K562 (cell line): ENCODE data around the gene CFAP70. TPM values are rescaled to one million over a fixed set of nuclear protein-coding genes. Genes with fewer than 3 reads are reported as not detected.

ENCODE experiments used
- BCL6 ChIP-seq: fragments of 250-450 bp; sonication (Bioruptor Pico); IDR thresholded peaks from 2 replicates; pipeline ENCODE4 v1.4.0; 2020
- CBFA2T2 ChIP-seq: fragments of 450-650 bp; conservative IDR thresholded peaks from 2 replicates; pipeline ENCODE4 v1.6.1; 2017; ENCODE audit warnings: mild to moderate bottlenecking
- CCAR2 ChIP-seq: fragments of 200-400 bp; formaldehyde crosslinking; IDR thresholded peaks from 2 replicates; pipeline ENCODE4 v1.6.1; 2017; ENCODE audit warnings: mild to moderate bottlenecking, low read depth, low read length
- DNMT1 ChIP-seq: fragments of 450-650 bp; IDR thresholded peaks from 2 replicates; pipeline ENCODE4 v1.6.1; 2016; ENCODE audit warnings: antibody characterized with exemption, mild to moderate bottlenecking
- GTF2A2 ChIP-seq: IDR thresholded peaks from 2 replicates; pipeline ENCODE4 v1.6.1; 2016; ENCODE audit warnings: mild to moderate bottlenecking, missing genetic modification characterization, missing compliant biosample characterization
- GTF2F1 ChIP-seq: IDR thresholded peaks from 2 replicates; pipeline ENCODE4 v1.6.1; 2011; ENCODE audit warnings: low read depth, low read length, improper control_type of control experiment
- HDAC6 ChIP-seq: IDR thresholded peaks from 2 replicates; pipeline ENCODE4 v1.6.1; 2012; ENCODE audit warnings: low read depth, mild to moderate bottlenecking, control low read depth, inconsistent platforms, low read length, moderate library complexity
- HOXB6 ChIP-seq: fragments of 250-450 bp; sonication (Bioruptor Pico); IDR thresholded peaks from 2 replicates; pipeline ENCODE4 v1.5.1; 2022; ENCODE audit warnings: mild to moderate bottlenecking, borderline replicate concordance
- KLF16 ChIP-seq: IDR thresholded peaks from 2 replicates; pipeline ENCODE4 v1.6.1; 2016; ENCODE audit warnings: antibody characterized with exemption
- MCM5 ChIP-seq: fragments of 450-650 bp; IDR thresholded peaks from 2 replicates; pipeline ENCODE4 v1.6.1; 2016; ENCODE audit warnings: low read depth
- MTF1 ChIP-seq: fragments of 250-450 bp; sonication (Bioruptor Pico); IDR thresholded peaks from 2 replicates; pipeline ENCODE4 v1.9.0; 2021; ENCODE audit warnings: moderate library complexity, mild to moderate bottlenecking, inconsistent platforms, borderline replicate concordance
- NR1H2 ChIP-seq: sonication (generic); formaldehyde crosslinking; IDR thresholded peaks from 2 replicates; pipeline ENCODE4 v1.4.0; 2020; ENCODE audit warnings: mild to moderate bottlenecking, missing genetic modification reagents
- PHF21A ChIP-seq: fragments of 450-650 bp; IDR thresholded peaks from 2 replicates; pipeline ENCODE4 v1.6.1; 2017; ENCODE audit warnings: low read depth, borderline replicate concordance
- RFX5 ChIP-seq: IDR thresholded peaks from 2 replicates; pipeline ENCODE4 v1.6.1; 2011; ENCODE audit warnings: low read depth, mild to moderate bottlenecking, improper control_type of control experiment, low read length
- SLC30A9 ChIP-seq: fragments of 250-450 bp; sonication (Bioruptor Pico); IDR thresholded peaks from 2 replicates; pipeline ENCODE4 v1.8.0; 2022; ENCODE audit warnings: mild to moderate bottlenecking, moderate library complexity
- SMARCA5 ChIP-seq: fragments of 450-650 bp; IDR thresholded peaks from 2 replicates; pipeline ENCODE4 v1.6.1; 2016
- SNRNP70 ChIP-seq: fragments of 200-400 bp; formaldehyde crosslinking; optimal IDR thresholded peaks from 2 replicates; pipeline ENCODE3; 2017; ENCODE audit warnings: low read depth, low read length
- SOX6 ChIP-seq: fragments of 450-650 bp; IDR thresholded peaks from 2 replicates; pipeline ENCODE4 v1.6.1; 2014; ENCODE audit warnings: mild to moderate bottlenecking
- SRSF9 ChIP-seq: fragments of 200-400 bp; formaldehyde crosslinking; IDR thresholded peaks from 2 replicates; pipeline ENCODE4 v1.6.1; 2017; ENCODE audit warnings: low read depth, low read length, borderline replicate concordance
- TEAD1 ChIP-seq, 2 experiments: fragments of 450-650 bp in 1 of 2; sonication (generic) in 1 of 2; formaldehyde crosslinking; IDR thresholded peaks; 2 replicates each; pipeline versions ENCODE4 v1.4.0 to v1.8.0; 2020 to 2022; ENCODE audit warnings: mild to moderate bottlenecking in 2 of 2, missing genetic modification reagents in 1 of 2
- ZBTB1 ChIP-seq: sonication (generic); formaldehyde crosslinking; IDR thresholded peaks from 2 replicates; pipeline ENCODE4 v1.8.1; 2023; ENCODE audit warnings: missing genetic modification reagents, low read depth, mild to moderate bottlenecking, borderline replicate concordance
- ZNF23 ChIP-seq: fragments of 250-450 bp; sonication (Bioruptor Pico); IDR thresholded peaks from 2 replicates; pipeline ENCODE4 v1.4.0; 2020; ENCODE audit warnings: mild to moderate bottlenecking
- ZNF24 ChIP-seq: fragments of 450-650 bp; IDR thresholded peaks from 2 replicates; pipeline ENCODE4 v1.6.1; 2016
- ZNF263 ChIP-seq: sonication (generic); formaldehyde crosslinking; IDR thresholded peaks from 2 replicates; pipeline ENCODE4 v1.8.0; 2022; ENCODE audit warnings: mild to moderate bottlenecking, missing genetic modification reagents, borderline replicate concordance
- ZNF79 ChIP-seq: fragments of 250-450 bp; sonication (Bioruptor Pico); IDR thresholded peaks from 2 replicates; pipeline ENCODE4 v1.4.0; 2020; ENCODE audit warnings: low read depth, mild to moderate bottlenecking, moderate library complexity
- polyA plus RNA-seq, 8 experiments: library from polyadenylated mRNA; depleted of rRNA in 4 of 8; stranded (reverse) in 5 of 8; unstranded in 3 of 8; fragments of >200 nt; fragmentation: Nextera tagmentation in 2 of 8; fragmentation: Illumina TruSeq in 1 of 8; extraction: Ambion mirVana in 2 of 8; extraction: Trizol in 1 of 8; gene quantifications; 2 replicates each; pipeline versions ENCODE4 v1.2.1 to v1.2.3, GENCODE V29; 2011 to 2014; ENCODE audit warnings: inconsistent platforms in 1 of 8, missing spikeins in 1 of 8
- total RNA-seq, 7 experiments: library from RNA; depleted of rRNA in 6 of 7; stranded (reverse); fragments of >200 nt in 6 of 7; fragmentation: Illumina TruSeq in 2 of 7; extraction: Trizol in 2 of 7; gene quantifications; 2 replicates each; pipeline versions ENCODE4 v1.2.1 to v1.2.3, GENCODE V29; 2011 to 2021; ENCODE audit warnings: low replicate concordance in 1 of 7
- TF ChIP-seq, protein P1 (sequence below): fragments of 200-400 bp; formaldehyde crosslinking; IDR thresholded peaks from 2 replicates; pipeline ENCODE4 v1.6.1; 2017; ENCODE audit warnings: mild to moderate bottlenecking, low read depth, low read length, moderate library complexity
- TF ChIP-seq, protein P2 (sequence below), 2 experiments: fragments of 450-650 bp; conservative IDR thresholded peaks; 2 replicates each; pipeline ENCODE4 v1.6.1; 2017; ENCODE audit warnings: mild to moderate bottlenecking in 2 of 2, moderate library complexity in 2 of 2

Gene CFAP70
- total and polyA plus RNA-seq, 9 of the 15 experiments (the other 6 are each of a cell fraction or from before 2014, with no cell fraction given) = 0.27 to 1.6 (median 0.86) TPM

DNA sequence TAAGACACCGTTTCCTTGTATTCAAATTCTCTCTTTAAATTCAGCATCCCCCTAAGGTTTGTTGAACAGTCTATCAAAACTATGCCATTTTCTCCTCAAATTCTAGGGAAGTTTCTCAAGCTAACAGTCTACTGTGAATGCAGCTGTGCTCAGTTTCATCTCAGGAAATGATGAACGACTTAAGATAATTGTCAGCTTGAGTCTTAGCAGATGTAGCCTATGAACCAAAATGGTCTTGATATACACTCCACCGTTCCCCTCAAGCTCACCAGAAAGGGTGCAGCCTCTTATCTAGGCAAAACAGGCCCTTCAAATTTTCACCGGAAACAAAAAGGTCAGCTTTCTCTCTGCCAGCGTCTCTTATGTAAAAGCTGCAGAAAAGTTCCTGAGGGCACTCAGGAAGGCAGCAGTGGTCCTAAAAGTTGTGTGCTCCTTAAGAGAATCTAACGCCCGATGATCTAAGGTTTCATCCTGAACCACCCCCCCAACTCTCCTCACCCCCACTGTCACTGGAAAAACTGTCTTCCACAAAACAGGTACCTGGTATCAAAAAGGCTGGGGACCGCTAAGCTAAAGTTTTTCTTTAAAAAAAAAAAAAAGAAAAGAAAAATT lies 113.7 kb downstream of the CFAP70 start (continued):
- no peak for TF ChIP-seq GTF2F1
- TF ChIP-seq SMARCA5 = no peak
- TF ChIP-seq, protein P1, sequence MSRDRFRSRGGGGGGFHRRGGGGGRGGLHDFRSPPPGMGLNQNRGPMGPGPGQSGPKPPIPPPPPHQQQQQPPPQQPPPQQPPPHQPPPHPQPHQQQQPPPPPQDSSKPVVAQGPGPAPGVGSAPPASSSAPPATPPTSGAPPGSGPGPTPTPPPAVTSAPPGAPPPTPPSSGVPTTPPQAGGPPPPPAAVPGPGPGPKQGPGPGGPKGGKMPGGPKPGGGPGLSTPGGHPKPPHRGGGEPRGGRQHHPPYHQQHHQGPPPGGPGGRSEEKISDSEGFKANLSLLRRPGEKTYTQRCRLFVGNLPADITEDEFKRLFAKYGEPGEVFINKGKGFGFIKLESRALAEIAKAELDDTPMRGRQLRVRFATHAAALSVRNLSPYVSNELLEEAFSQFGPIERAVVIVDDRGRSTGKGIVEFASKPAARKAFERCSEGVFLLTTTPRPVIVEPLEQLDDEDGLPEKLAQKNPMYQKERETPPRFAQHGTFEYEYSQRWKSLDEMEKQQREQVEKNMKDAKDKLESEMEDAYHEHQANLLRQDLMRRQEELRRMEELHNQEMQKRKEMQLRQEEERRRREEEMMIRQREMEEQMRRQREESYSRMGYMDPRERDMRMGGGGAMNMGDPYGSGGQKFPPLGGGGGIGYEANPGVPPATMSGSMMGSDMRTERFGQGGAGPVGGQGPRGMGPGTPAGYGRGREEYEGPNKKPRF = no peak
- no peak for TF ChIP-seq ZNF24
- no peak for TF ChIP-seq RFX5
- TF ChIP-seq SOX6 = peak; percentile 84
- no peak for TF ChIP-seq ZNF23 (CRISPR knock-in tag)
- no peak for TF ChIP-seq BCL6 (CRISPR knock-in tag)
- no peak for TF ChIP-seq HOXB6 (CRISPR knock-in tag)
- no peak for TF ChIP-seq CCAR2
- TF ChIP-seq, protein P2, sequence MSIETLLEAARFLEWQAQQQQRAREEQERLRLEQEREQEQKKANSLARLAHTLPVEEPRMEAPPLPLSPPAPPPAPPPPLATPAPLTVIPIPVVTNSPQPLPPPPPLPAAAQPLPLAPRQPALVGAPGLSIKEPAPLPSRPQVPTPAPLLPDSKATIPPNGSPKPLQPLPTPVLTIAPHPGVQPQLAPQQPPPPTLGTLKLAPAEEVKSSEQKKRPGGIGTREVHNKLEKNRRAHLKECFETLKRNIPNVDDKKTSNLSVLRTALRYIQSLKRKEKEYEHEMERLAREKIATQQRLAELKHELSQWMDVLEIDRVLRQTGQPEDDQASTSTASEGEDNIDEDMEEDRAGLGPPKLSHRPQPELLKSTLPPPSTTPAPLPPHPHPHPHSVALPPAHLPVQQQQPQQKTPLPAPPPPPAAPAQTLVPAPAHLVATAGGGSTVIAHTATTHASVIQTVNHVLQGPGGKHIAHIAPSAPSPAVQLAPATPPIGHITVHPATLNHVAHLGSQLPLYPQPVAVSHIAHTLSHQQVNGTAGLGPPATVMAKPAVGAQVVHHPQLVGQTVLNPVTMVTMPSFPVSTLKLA (conservative IDR thresholded peaks at IDR 0.05) = peak; percentile 15 to 69; a peak in 2 of 4 replicates
- TF ChIP-seq ZNF79 = no peak
- TF ChIP-seq KLF16 = peak; percentile 96
- TF ChIP-seq TEAD1 (CRISPR knock-in tag; IDR thresholded peaks at IDR 0.05) = no peak; a peak in 1 of 4 replicates
- TF ChIP-seq MTF1 = no peak
- TF ChIP-seq MCM5 = no peak
- TF ChIP-seq SRSF9 = no peak
- no peak for TF ChIP-seq SNRNP70
- TF ChIP-seq SLC30A9 (CRISPR knock-in tag) = no peak
- no peak for TF ChIP-seq ZBTB1 (CRISPR knock-in tag)
- no peak for TF ChIP-seq HDAC6
- TF ChIP-seq ZNF263 (CRISPR knock-in tag) = no peak
- TF ChIP-seq NR1H2 (CRISPR knock-in tag) = no peak
- no peak for TF ChIP-seq DNMT1
- no peak for TF ChIP-seq PHF21A
- TF ChIP-seq GTF2A2 (tag) = no peak
- peak; percentile 98 for TF ChIP-seq CBFA2T2
